ENCODE measurements around the gene TMC2.
"Not testable (repeated sequence)": the region's sequence is repeated elsewhere in the genome, so short reads cannot be mapped to it uniquely, and the experiment has no call there.

The TMC2 gene

GRCh38 chr20:2523919-2524708 lies 12.3 kb upstream of the TMC2 start:
- peak; percentile 86 to 94 (median 86) for DNase-seq (ENCODE audit: low read depth in 2 of 3, low spot score in 1 of 3)

DNA sequence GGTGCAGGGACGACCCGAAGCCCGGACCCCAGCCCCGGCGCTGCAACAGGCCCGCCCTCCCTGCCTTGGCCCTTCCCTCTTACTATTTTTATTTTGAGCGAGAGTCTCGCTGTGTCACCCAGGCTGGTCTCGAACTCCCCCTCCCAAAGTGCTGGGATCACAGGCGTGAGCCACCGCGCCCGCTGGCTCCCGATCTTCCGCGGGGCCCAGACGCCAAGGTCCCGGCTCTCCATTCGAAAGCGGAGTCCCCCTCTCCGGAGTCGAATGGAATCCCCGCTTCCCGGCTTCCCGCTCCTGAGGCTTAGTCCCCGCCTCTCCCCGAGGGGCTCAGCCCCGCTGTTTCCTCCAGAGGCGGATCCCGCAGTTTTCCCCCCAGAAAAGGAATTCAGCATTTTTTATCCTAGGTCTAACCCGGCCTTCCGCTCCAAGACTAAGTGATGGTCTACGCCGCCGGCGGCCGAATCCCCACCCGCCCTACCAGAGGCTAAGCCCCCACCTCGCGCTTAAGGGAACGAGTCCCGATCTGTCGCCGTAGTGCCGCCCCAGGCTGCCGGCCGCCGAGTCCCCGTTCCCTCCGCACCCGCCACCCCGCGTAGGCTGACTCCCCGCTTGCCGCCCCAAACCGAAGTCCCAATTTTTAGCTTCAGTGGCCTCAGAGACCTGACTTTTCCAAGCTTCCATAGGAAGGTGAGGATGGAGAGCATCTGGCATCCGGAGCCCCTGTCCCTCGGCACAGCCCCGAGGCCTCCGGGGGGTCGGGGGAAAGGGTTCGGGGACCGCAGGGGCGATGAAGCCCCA lies 11.5 kb upstream of the TMC2 start:
- peak in 2 of 3 donors; percentile 17 to 27 for DNase-seq (ENCODE audit: low read depth in 2 of 3, low spot score in 1 of 3)

GRCh38 chr20:2526218-2526583 lies 10.2 kb upstream of the TMC2 start:
- not testable (repeated sequence) for DNase-seq (ENCODE audit: low read depth in 2 of 3, low spot score in 1 of 3)

GRCh38 chr20:2527762-2528161 lies 8.6 kb upstream of the TMC2 start:
- DNase-seq (ENCODE audit: low read depth in 2 of 3, low spot score in 1 of 3) = no peak

DNA sequence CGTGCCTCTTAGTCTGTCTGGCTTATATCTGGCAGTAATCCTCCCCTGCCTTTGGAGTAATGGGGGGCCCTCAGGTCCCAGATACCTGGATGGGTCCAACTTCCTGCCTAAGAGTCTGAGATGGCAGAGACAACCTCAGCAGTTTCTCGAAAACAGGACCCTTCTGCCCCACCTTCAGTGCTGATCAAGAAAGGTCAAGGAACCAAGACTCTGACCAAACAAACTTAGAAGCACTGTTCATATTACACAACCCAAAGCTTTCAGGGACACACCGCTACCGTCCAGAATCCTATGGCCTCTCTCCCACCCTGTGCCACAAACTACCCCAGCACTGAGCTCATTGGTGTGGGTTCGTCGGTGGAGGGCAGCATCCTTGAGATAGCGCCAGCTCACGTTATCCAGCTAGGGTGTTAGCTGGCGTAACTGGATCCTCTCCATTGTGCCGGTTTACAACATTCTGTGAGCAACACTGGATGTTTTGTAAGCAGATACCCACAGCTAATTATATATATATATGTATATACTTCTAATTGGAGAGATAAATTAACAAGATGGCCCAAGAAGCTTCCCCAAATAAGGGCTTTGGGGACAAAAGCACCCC lies 7.6 kb upstream of the TMC2 start:
- no peak for DNase-seq (ENCODE audit: low read depth in 2 of 3, low spot score in 1 of 3)

DNA sequence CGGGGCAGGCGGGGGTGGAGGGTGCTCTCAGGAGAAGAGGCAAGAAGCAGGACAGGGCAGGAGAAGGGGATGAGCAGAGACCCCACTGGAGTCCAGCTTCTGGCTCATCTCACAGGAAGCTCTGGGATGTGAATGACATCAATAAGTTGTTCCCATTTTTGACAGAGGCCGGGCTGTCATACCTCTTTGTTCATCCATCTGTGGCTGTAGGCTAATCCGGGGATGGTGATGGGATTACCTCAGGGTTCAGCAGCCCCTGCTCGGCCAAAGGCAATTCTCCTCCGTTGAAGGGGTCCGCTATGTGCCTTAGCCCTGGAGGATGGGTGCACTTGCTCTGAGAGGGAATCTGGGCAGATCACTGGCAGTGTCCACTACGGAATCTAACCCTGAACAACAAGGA lies 3.3 kb upstream of the TMC2 start:
- no peak for DNase-seq (ENCODE audit: low read depth in 2 of 3, low spot score in 1 of 3)

DNA sequence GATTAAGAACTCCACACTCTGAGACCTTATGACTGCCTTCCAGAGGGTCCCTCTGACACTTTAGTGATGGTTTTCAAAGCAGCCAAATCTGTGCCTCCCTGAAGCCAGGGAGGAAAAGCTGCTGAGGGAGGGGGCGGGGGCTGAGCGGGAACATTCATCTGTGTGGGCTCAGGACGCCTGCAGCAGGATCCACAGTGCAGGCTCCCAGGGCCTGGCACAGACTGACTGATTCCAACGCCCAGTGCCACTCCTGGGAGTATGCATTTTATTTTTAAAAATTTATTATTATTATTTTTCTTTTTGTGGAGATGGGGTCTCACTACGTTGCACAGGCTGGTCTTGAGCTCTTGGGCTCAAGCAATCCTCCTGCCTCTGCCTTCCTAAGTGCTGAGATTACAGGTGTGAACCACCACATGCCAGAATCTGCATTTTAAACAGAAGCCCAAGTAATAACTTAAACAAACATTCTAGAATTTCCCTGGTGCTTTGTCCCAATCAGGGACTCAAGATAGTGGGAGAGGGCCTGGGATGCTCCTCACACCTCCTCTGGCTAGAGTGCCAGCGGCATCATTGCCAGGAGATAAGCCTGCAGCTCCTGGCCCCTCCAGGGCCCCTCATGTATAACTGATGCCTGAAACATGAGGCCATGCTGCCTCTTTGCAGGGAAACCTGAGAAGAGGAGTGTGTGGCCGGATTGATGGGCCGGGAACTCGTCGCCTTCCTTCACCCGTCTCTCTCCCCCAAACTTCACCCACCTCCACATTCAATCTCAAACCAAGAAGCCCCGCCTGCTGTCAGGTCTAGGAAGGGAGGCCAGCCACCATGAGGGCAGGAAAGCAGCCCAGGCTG lies 438 bp upstream of the TMC2 start:
- DNase-seq (ENCODE audit: low read depth in 2 of 3, low spot score in 1 of 3) = no peak

- no peak for DNase-seq (ENCODE audit: low read depth in 2 of 3, low spot score in 1 of 3)
Observed at GRCh38 chr20:2537101-2537500, 728 bp downstream of the TMC2 start.

DNA sequence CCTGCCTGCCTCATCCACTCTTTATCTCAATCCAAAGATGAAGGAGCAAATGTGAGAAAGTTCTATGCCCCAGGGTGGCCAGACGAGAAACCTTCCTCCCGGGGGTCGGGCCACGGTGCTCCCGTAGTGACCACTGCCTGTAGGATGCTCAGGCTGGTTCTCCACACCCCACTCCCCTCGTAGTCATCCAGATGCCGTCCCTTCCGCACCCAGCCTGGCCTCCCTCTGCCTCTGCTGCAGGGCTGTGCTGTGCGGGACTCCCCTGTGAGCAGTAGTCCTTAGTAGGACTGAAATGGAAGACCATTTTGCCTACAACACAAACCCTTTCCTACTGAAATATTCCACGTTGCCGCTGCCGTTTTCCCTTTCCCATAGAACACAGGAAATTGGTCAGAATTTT lies 2.0 kb downstream of the TMC2 start:
- no peak for DNase-seq (ENCODE audit: low read depth in 2 of 3, low spot score in 1 of 3)

GRCh38 chr20:2538931-2539720 lies 2.8 kb downstream of the TMC2 start:
- no peak for DNase-seq (ENCODE audit: low read depth in 2 of 3, low spot score in 1 of 3)

DNA sequence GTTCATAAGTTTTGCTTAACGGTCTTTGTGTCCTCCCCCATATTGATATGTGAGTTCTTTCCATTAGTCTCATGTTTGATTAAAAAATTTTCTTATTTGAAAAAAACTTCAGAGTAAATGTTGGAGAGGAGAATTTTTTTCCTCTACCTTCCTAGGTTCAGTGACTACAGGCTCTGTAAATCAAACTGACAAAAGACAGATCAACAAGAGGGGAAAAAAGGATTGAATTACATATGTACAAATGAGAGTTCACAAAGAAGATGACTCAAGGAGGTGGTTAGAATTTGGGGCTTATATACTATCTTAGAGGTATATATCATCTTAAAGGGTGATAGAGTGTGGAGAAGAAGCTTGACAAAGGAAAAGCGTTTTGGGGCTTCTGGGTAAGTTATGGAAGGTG lies 5.6 kb downstream of the TMC2 start:
- DNase-seq (ENCODE audit: low read depth in 2 of 3, low spot score in 1 of 3) = no peak

GRCh38 chr20:2542361-2542760 lies 6.0 kb downstream of the TMC2 start:
- DNase-seq (ENCODE audit: low read depth in 2 of 3, low spot score in 1 of 3) = no peak

GRCh38 chr20:2544211-2544610 lies 7.8 kb downstream of the TMC2 start:
- no peak for DNase-seq (ENCODE audit: low read depth in 2 of 3, low spot score in 1 of 3)

GRCh38 chr20:2545594-2545993 lies 9.2 kb downstream of the TMC2 start:
- DNase-seq (ENCODE audit: low read depth in 2 of 3, low spot score in 1 of 3) = no peak

GRCh38 chr20:2557873-2558580 lies 21.7 kb downstream of the TMC2 start:
- no peak for DNase-seq (ENCODE audit: low read depth in 2 of 3, low spot score in 1 of 3)

- DNase-seq (ENCODE audit: low read depth in 2 of 3, low spot score in 1 of 3) = no peak
Observed at GRCh38 chr20:2558581-2559278, 22.4 kb downstream of the TMC2 start.

DNA sequence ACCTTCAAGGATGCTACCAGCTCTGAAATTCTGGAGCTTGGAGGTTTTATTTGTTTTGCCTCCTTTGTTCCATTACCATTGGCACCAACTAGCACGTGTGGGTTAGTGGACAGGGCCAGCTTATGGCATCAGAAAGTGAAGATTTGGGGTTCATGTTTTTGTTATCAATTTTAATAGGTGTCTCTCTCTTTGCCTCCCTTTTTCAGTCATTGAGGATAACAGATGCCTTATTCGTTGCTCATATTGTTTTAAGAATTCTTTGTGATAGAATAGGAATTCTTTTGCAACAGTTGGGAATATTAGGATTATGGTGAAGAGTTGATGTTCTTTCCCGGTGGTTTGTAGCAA lies 22.9 kb downstream of the TMC2 start:
- no peak for DNase-seq (ENCODE audit: low read depth in 2 of 3, low spot score in 1 of 3)

DNA sequence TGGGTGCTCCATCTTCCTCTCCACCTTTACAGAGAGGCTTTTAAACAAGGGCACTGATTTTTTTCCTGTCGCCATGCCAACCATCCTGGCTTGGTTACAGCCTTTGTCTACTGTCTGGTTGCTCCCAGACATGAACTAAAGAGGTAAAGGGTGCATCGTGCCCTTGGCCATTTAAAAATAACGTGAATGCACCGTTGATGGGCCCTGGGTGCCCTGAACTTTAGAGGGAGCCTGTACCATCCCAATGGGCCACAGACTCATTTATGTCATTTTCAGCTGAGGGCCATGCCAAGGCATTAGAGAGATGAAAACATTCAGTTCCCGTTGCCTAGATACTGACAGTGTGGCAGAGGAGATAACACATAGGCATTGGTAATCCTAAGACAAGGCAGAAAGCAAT lies 23.3 kb downstream of the TMC2 start:
- DNase-seq (ENCODE audit: low read depth in 2 of 3, low spot score in 1 of 3) = no peak

DNA sequence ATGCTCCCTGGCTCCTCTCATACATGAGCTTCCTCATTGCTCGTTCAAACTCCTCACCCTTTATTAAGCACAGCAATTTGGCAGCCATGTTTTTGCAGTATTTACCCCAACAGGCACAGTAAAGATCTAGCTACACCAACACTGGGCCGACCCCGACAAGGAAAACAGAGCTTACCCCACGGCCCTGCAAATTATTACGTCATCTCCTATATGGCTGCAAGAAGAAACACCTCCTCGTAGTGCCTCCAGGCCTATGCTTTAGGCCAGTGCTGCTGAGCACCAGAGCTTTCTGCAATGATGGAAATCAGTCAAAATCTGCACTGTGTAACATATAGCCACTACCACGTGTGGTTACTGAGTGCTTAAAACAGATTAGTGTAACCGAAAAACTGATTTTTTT lies 26.7 kb downstream of the TMC2 start:
- no peak for DNase-seq (ENCODE audit: low read depth in 2 of 3, low spot score in 1 of 3)
